ENCODE measurements around the gene RAB3D.

RAB3D gene

GRCh38 chr19:11273296-11273695, 66.2 kb downstream of the RAB3D start:
- DNase-seq (ENCODE audit: low read depth in 2 of 2) = no peak
- H3K4me3 ChIP-seq (replicated peaks in 1 of 2; ENCODE audit: low read depth in 2 of 2, low read length in 2 of 2) = no peak overlapping the region
- TF ChIP-seq CTCF (IDR thresholded peaks at IDR 0.05; ENCODE audit: low read depth, low read length) = no peak
